RWPE1 (cell line): Measurements from ENCODE around the gene DDX18.

Experiments used
- CTCF ChIA-PET: fragments of 350-600 bp; sonication (Branson Sonifier 250); formaldehyde crosslinking; extraction: SDS; loops from one replicate; lab custom pipeline; 2021; lab: Yijun Ruan, JAX
- POLR2A ChIA-PET: fragments of 400-600 bp; formaldehyde crosslinking; extraction: SDS; loops from one replicate; lab custom pipeline; 2020; ENCODE audit warnings: antibody characterized with exemption; ENCODE audit not compliant: low non-redundant PET; lab: Yijun Ruan, JAX
- DNase-seq: peaks from one replicate; pipeline ENCODE4 v3.0.0; 2012; ENCODE audit warnings: low spot score
- H3K27ac ChIP-seq: fragments of 450-650 bp; 2 replicates; pipeline ENCODE4 v1.5.1; 2017
- CTCF ChIP-seq: fragments of 450-650 bp; conservative IDR thresholded peaks from 2 replicates; pipeline ENCODE4 v1.5.1; 2017; ENCODE audit warnings: low read depth, mild to moderate bottlenecking

The DDX18 gene

DNA sequence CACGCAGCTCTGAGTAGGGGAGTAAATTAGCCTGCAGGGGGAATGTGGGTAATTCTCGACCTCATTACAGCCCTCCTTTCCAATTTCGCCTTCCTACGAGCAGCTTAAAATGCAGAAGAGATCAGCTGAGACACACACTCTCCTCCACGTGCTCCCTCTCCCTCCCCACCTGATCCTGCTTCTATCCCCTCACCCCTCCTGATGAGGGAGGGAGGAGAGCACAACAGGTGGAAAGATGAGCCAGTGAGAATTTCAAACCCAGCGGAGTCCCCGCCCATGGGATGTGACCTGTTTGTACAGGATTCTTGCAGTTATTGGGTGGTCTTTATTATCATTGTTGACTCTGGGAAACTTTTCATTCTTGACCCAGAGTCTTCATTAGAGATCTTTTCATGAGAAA is 35.5 kb downstream of the DDX18 start:
- no peak for DNase-seq
- CTCF ChIA-PET, result no interaction called here
- TF ChIP-seq CTCF, result no peak
- POLR2A ChIA-PET, result no interaction called here
- H3K27ac ChIP-seq, result no peak overlapping the region

DNA sequence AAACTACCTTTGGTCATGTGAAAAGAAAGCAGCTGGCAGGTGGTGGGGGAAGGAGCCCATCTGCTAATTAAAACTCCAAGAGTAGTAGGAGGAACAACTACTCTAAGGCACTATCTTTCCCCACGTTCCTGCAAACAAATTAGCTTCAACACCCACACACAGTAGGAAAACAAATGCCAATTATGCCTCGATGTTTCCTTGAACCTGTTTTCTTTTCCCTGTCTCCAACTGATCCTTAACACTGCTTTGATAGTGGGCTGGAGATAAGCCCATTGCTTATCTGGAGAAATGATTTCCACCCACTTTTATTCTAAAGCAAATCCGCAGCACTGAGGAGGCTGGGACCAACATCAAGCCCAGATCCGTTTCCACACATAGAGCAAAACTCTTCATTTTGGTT is 36.0 kb downstream of the DDX18 start:
- no peak for TF ChIP-seq CTCF
- H3K27ac ChIP-seq, result no peak overlapping the region
- no peak for DNase-seq
- ChIA-PET CTCF (no interaction called here), POLR2A (no interaction called here)

- TF ChIP-seq CTCF, result no peak
- POLR2A ChIA-PET, result no interaction called here
Observed at GRCh38 chr2:117851969-117852368, 37.5 kb downstream of the DDX18 start.

GRCh38 chr2:117853316-117853715 is 38.8 kb downstream of the DDX18 start:
- ChIA-PET POLR2A (no interaction called here), CTCF (no interaction called here)
- no peak for TF ChIP-seq CTCF
- H3K27ac ChIP-seq, result no peak overlapping the region
- DNase-seq, result no peak

More at GRCh38 chr2:117851969-117852368, 37.5 kb downstream of the DDX18 start:
- DNase-seq, result no peak
- CTCF ChIA-PET, result interaction anchor here (0.6 kb wide), 1 partner anchor 44 kb away, joined by 4 read pairs; no protein-coding TSS in a partner anchor
- no peak overlapping the region for H3K27ac ChIP-seq

DNA sequence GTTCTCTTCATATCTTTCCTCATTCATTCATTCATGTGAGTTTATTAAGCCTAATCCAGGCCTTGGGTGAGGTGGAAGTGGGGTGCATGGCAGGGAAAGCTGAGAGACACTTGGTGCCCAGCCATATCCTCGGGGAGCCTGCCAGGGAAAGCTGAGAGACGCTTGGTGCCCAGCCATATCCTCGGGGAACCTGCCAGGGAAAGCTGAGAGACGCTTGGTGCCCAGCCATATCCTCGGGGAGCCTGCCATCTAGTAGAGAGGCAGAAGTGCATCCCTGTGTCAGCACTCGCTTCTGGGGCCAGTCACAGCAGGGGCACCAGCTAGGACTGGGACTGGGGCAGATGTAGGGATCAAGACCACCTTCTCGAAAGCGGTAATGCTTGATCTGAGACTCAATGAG is 39.4 kb downstream of the DDX18 start:
- CTCF ChIA-PET, result no interaction called here
- no peak for DNase-seq
- TF ChIP-seq CTCF, result no peak
- POLR2A ChIA-PET, result no interaction called here
- no peak overlapping the region for H3K27ac ChIP-seq

DNA sequence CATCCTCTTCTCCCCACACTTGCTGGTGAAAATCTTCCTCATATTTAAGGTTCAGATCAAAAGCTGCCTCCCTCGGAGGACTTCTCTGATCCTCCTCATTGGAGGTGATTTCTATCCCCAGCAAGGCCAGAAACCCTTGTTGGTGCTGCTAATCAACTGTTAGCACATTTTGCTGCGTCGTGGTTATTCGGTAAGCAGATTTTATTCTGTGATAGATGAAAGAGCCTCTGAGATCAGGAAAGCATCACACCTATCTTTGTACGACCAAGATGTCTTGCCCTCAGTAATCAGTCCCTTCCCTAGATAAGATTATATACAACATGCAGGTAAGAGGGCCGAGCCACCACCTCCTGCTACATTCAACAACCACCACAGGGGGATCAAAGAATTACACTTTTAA is 40.1 kb downstream of the DDX18 start:
- DNase-seq, result no peak
- POLR2A ChIA-PET, result no interaction called here
- CTCF ChIA-PET, result no interaction called here
- TF ChIP-seq CTCF, result no peak
- H3K27ac ChIP-seq, result no peak overlapping the region

DNA sequence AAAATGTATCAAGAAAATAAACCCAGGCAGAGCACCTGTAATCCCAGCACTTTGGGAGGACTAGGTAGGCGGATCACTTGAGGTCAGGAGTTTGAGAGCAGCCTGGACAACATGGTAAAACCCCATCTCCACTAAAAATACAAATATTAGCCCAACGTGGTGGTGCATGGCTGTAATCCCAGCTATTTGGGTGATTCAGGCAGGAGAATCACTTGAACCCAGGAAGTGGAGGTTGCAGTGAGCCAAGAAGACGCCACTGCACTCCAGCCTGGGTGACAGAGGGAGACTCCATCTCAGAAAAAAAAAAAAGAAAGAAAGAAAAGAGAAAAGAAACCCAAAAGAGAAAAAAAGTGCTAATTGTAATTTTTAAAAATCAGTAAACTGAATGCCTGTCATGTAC is 41.4 kb downstream of the DDX18 start:
- TF ChIP-seq CTCF, result no peak
- no peak overlapping the region for H3K27ac ChIP-seq
- DNase-seq, result no peak
- CTCF ChIA-PET, result interaction anchor here (0.7 kb wide), 1 partner anchor 119 kb away, joined by 3 read pairs; no protein-coding TSS in a partner anchor
- POLR2A ChIA-PET, result no interaction called here
